Adrenal gland (tissue), 12 donors: ENCODE results near the gene CAMTA1. TPM values are rescaled to one million over a fixed set of nuclear protein-coding genes. Genes with fewer than 3 reads are reported as not detected.
A peak's percentile ranks its signal among the peaks of the same experiment; 100 is the strongest.

Experiments
- DNase-seq, 7 donors: peaks; one replicate each; pipeline ENCODE4 v3.0.0-alpha.2; 2019 to 2020
- H3K27ac ChIP-seq, 5 donors: fragments of 200-600 bp; sonication (generic) in 4 of 5; 1 replicate in 3 of 5; 2 replicates in 2 of 5; pipeline versions ENCODE4 v1.5.1 to v1.8.0; 2016 to 2020; ENCODE audit warnings: mild to moderate bottlenecking in 1 of 5
- H3K27me3 ChIP-seq: fragments of 200-600 bp; 2 replicates; pipeline ENCODE4 v1.8.0; 2021
- H3K36me3 ChIP-seq, 2 donors: fragments of 200-600 bp; replicated peaks in 1 of 2; 1 replicate in 1 of 2; 2 replicates in 1 of 2; pipeline versions ENCODE4 v1.5.1 to v1.8.0; 2018 to 2022
- H3K4me1 ChIP-seq, 2 donors: fragments of 200-600 bp; replicated peaks in 1 of 2; 1 replicate in 1 of 2; 2 replicates in 1 of 2; pipeline versions ENCODE4 v1.5.1 to v1.8.0; 2018 to 2021
- H3K4me3 ChIP-seq, 4 donors: fragments of 200-600 bp; sonication (generic) in 3 of 4; one replicate each; pipeline ENCODE4 v1.5.1; 2016 to 2018
- H3K9me3 ChIP-seq, 3 donors: fragments of 200-600 bp; sonication (generic) in 1 of 3; replicated peaks in 1 of 3; 1 replicate in 2 of 3; 2 replicates in 1 of 3; pipeline versions ENCODE4 v1.5.1 to v1.8.0; 2016 to 2021
- CTCF ChIP-seq, 6 experiments: fragments of 450-650 bp in 4 of 6; fragments of 200-600 bp in 2 of 6; sonication (generic) in 1 of 6; IDR thresholded peaks; 1 replicate in 5 of 6; 2 replicates in 1 of 6; pipeline versions ENCODE4 v1.5.1 to v1.8.0; 2016 to 2021; ENCODE audit warnings: antibody characterized with exemption in 6 of 6, mild to moderate bottlenecking in 2 of 6, moderate library complexity in 1 of 6
- POLR2A ChIP-seq, 2 donors: fragments of 450-650 bp; IDR thresholded peaks; one replicate each; pipeline ENCODE4 v1.6.1; 2017; ENCODE audit warnings: antibody characterized with exemption in 2 of 2, mild to moderate bottlenecking in 2 of 2, moderate library complexity in 1 of 2
- WGBS, 4 donors: extraction: QIAGEN DNeasy Blood & Tissue Kit in 2 of 4; methylation state at CpG; one replicate each; pipeline versions ENCODE4 v1.1.5 to v1.1.7; 2013 to 2017; 5-methylcytosine and 5-hydroxymethylcytosine counted together
- intact Hi-C, 2 donors: fragments of 100-400 bp; cut with DNase I; formaldehyde crosslinking; loops; one replicate each; pipeline versions ENCODE4 v1.14.1 to v1.15.0; 2022 to 2023
- polyA plus RNA-seq, 3 donors: library from polyadenylated mRNA; stranded (reverse); fragments of 200-250 nt in 2 of 3; fragments of 350-450 nt in 1 of 3; fragmentation: Illumina TruSeq in 1 of 3; extraction: RNeasy Lipid Tissue Mini Kit (QIAGEN cat#74804) in 1 of 3; gene quantifications; one replicate each; pipeline ENCODE4 v1.2.3, GENCODE V29; 2013 to 2014
- total RNA-seq, 9 donors: library from RNA; depleted of rRNA in 4 of 9; stranded (reverse); fragments of >200 nt in 4 of 9; fragments of 120-200 nt in 1 of 9; fragmentation: NEBNext Ultra II Directional in 1 of 9; extraction: Animal tissue kit (Norgen Biotek cat#: 25700) in 1 of 9; gene quantifications; one replicate each; pipeline versions ENCODE4 v1.1.0 to v1.2.4, GENCODE V29; 2013 to 2023
- donor health status: healthy with polysubstance abuse.
- donor health status: Bipolar disorder and iron deficiency.
- donor health status: DM: yes; HTN: yes; CAD: no.
- donor health status: DM: no; HTN: no; CAD: no.
- donor health status: DM: no; HTN: no; CAD: no.
- donor health status: DM: yes; HTN: yes; CAD: no.

The CAMTA1 gene
- total and polyA plus RNA-seq, 12 donors, result 62.9 to 141 (median 96.9) TPM

GRCh38 chr1:6888268-6888667 lies 103.0 kb downstream of the CAMTA1 start:
- Histone ChIP-seq H3K4me3 (no peak overlapping the region), H3K27me3 (no peaks in the 10 kb centered on the region), H3K36me3 (no peaks in the 10 kb centered on the region), H3K27ac (no peak overlapping the region), H3K4me1 (peaks cover 5 to 15% of the 10 kb centered on the region in 2 donors), H3K9me3 (no peaks in the 10 kb centered on the region)
- intact Hi-C loops, result loop anchor here in 1 of 2 donors (10.0 kb wide), 1 partner anchor 163 kb away; no protein-coding TSS in a partner anchor
- no peak for TF ChIP-seq CTCF (IDR thresholded peaks at IDR 0.05)
- no peak for DNase-seq
- WGBS, 4 donors, result 88 to 89% (median 89%) methylated on average over 3 of the region's 3 CpGs

DNA sequence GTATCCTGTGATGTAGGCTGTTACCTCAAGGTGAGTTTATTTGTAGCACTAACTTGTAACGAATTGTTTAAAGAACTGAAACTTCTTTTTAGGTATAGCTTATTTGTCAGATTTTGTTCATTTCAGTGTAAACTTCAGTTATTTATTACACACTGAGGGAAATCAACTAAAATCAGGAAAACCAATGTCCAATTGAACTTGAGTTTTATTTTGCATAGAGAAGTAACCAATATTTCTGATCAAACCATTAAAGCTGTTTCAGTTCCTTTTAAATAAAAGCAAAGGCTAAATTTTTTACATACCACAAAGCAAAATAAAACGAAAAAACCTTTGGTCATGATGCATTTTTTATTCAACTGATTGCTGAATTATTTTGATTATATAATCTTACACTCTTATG lies 103.6 kb downstream of the CAMTA1 start:
- TF ChIP-seq POLR2A (IDR thresholded peaks at IDR 0.05) (no peak), CTCF (IDR thresholded peaks at IDR 0.05) (no peak)
- DNase-seq, result no peak
- Histone ChIP-seq H3K36me3 (no peaks in the 10 kb centered on the region), H3K4me1 (peaks cover 5 to 15% of the 10 kb centered on the region in 2 donors), H3K4me3 (no peak overlapping the region), H3K27me3 (no peaks in the 10 kb centered on the region), H3K9me3 (no peaks in the 10 kb centered on the region), H3K27ac (no peak overlapping the region)
- intact Hi-C loops, result loop anchor here in 1 of 2 donors (10.0 kb wide), 1 partner anchor 164 kb away; no protein-coding TSS in a partner anchor
- WGBS, 4 donors, result 74 to 90% (median 79%) methylated on average over 2 of the region's 2 CpGs

GRCh38 chr1:6889875-6890480 lies 104.7 kb downstream of the CAMTA1 start:
- no peak overlapping the region for H3K4me3 ChIP-seq
- WGBS, 4 donors, result 4 to 16% (median 8%) methylated on average over 3 of the region's 3 CpGs
- no peaks in the 10 kb centered on the region for H3K9me3 ChIP-seq
- no peaks in the 10 kb centered on the region for H3K27me3 ChIP-seq
- TF ChIP-seq POLR2A (IDR thresholded peaks at IDR 0.05) (no peak), CTCF (IDR thresholded peaks at IDR 0.05) (peak; percentile 69 to 91 (median 81))
- H3K27ac ChIP-seq, result no peak overlapping the region
- H3K36me3 ChIP-seq, result no peaks in the 10 kb centered on the region
- H3K4me1 ChIP-seq, result peaks cover 1 to 11% of the 10 kb centered on the region in 2 donors
- peak; percentile 69 to 88 (median 76) for DNase-seq
- intact Hi-C loops, result loop anchor here (5.0 to 10.0 kb wide), 4 partner anchors 93 to 177 kb away; no protein-coding TSS in a partner anchor

- peaks cover 0 to 7% of the 10 kb centered on the region in 2 donors for H3K4me1 ChIP-seq
- DNase-seq, result no peak
- 86 to 100% (median 88%) methylated on average over 1 of the region's 1 CpG for WGBS, 4 donors
- intact Hi-C loops, result loop anchor here (5.0 to 10.0 kb wide), 3 partner anchors 93 to 177 kb away; no protein-coding TSS in a partner anchor
- no peak overlapping the region for H3K4me3 ChIP-seq
- TF ChIP-seq POLR2A (IDR thresholded peaks at IDR 0.05), result no peak
- no peaks in the 10 kb centered on the region for H3K36me3 ChIP-seq
- no peaks in the 10 kb centered on the region for H3K27me3 ChIP-seq
- no peak overlapping the region for H3K27ac ChIP-seq
- no peaks in the 10 kb centered on the region for H3K9me3 ChIP-seq
Measured at GRCh38 chr1:6890686-6891085, 105.4 kb downstream of the CAMTA1 start.
